HCT116 (cell line): Measurements from ENCODE around the gene OST4. TPM values are rescaled to one million over a fixed set of nuclear protein-coding genes. Genes with fewer than 3 reads are reported as not detected.

Experiments
- ATAC-seq: fragments of 200-7000 bp; cut with Tn5 transposase; 2 replicates; pipeline ENCODE4 v1.9.1; 2020; ENCODE audit warnings: mild to moderate bottlenecking, moderate library complexity
- BruUV-seq: library from RNA; stranded (reverse); fragments of 400-500 nt; replicated peaks from 2 replicates; lab custom pipeline; 2021; lab: Mats Ljungman, UMichigan
- CTCF ChIA-PET: fragments of 300-600 bp; sonication (Branson Sonifier 250); formaldehyde crosslinking; loops from one replicate; lab custom pipeline; 2021; ENCODE audit warnings: antibody characterized with exemption; lab: Charles Lee
- POLR2A ChIA-PET: fragments of 300-600, 350-600 bp; sonication (Branson Sonifier 250); formaldehyde crosslinking; loops from one replicate; lab custom pipeline; 2021; ENCODE audit warnings: antibody characterized with exemption; lab: Charles Lee
- RAD21 ChIA-PET, 2 experiments: fragments of 300-600 bp; sonication (Branson Sonifier 250); formaldehyde crosslinking; loops; one replicate each; lab custom pipeline; 2023; ENCODE audit warnings: low total read pairs in 2 of 2; ENCODE audit not compliant: uncharacterized antibody in 2 of 2, unreplicated experiment in 2 of 2, low non-redundant PET in 1 of 2; lab: Charles Lee
- DNase-seq: peaks from one replicate; pipeline ENCODE4 v3.0.0-alpha.2; 2010; ENCODE audit warnings: low read depth, low spot score
- H2AFZ ChIP-seq: fragments of 200-600 bp; shearing (Covaris generic), sonication (generic); 2 replicates; pipeline ENCODE4 v1.6.1; 2017; ENCODE audit warnings: low read depth, mixed run types, mixed read lengths, antibody characterized with exemption, low read length; ENCODE audit not compliant: poor library complexity, severe bottlenecking
- H3K27ac ChIP-seq: 2 replicates; pipeline ENCODE4 v1.5.1; 2012; ENCODE audit warnings: low read depth, low read length
- H3K27me3 ChIP-seq: fragments of 200-600 bp; sonication (generic); 2 replicates; pipeline ENCODE4 v1.6.1; 2016; ENCODE audit warnings: mixed run types, low read length, mixed read lengths; ENCODE audit not compliant: insufficient read depth
- H3K36me3 ChIP-seq, 2 experiments: fragments of 200-500 bp in 1 of 2; fragments of 200-600 bp in 1 of 2; sonication (Bioruptor generic) in 1 of 2; sonication (generic) in 1 of 2; 2 replicates each; pipeline versions ENCODE4 v1.5.1 to v1.6.1; 2014 to 2016; ENCODE audit warnings: low read length in 2 of 2, inconsistent platforms in 1 of 2, mixed read lengths in 1 of 2, mixed run types in 1 of 2; ENCODE audit not compliant: insufficient read depth in 2 of 2, control insufficient read depth in 1 of 2
- H3K4me1 ChIP-seq, 2 experiments: fragments of 200-600 bp in 1 of 2; sonication (generic) in 1 of 2; 2 replicates each; pipeline versions ENCODE4 v1.5.1 to v1.6.1; 2012 to 2017; ENCODE audit warnings: low read length in 2 of 2, inconsistent platforms in 1 of 2, mild to moderate bottlenecking in 1 of 2, mixed read lengths in 1 of 2, mixed run types in 1 of 2, moderate library complexity in 1 of 2; ENCODE audit not compliant: insufficient read depth in 2 of 2, control insufficient read depth in 1 of 2
- H3K4me2 ChIP-seq: fragments of 200-600 bp; sonication (generic); 2 replicates; pipeline ENCODE4 v1.6.1; 2017; ENCODE audit warnings: mixed run types, low read length, mixed read lengths
- H3K4me3 ChIP-seq, 2 experiments: fragments of 200-600 bp in 1 of 2; sonication (generic) in 1 of 2; replicated peaks in 1 of 2; 2 replicates each; pipeline ENCODE4 v1.5.1; 2011 to 2016; ENCODE audit warnings: low read length in 2 of 2, control low read depth in 1 of 2, low read depth in 1 of 2, mild to moderate bottlenecking in 1 of 2, mixed read lengths in 1 of 2, mixed run types in 1 of 2
- H3K79me2 ChIP-seq: fragments of 200-600 bp; sonication (generic); 2 replicates; pipeline ENCODE4 v1.6.1; 2017; ENCODE audit warnings: mild to moderate bottlenecking, mixed run types, low read length, moderate library complexity, mixed read lengths; ENCODE audit not compliant: insufficient read depth
- H3K9ac ChIP-seq: fragments of 200-600 bp; sonication (generic); 2 replicates; pipeline ENCODE4 v1.6.1; 2016; ENCODE audit warnings: low read length, mixed read lengths
- H3K9me2 ChIP-seq: fragments of 200-600 bp; sonication (generic), shearing (Covaris generic); 2 replicates; pipeline ENCODE4 v1.6.1; 2017; ENCODE audit warnings: mixed run types, mild to moderate bottlenecking, moderate library complexity; ENCODE audit not compliant: insufficient read depth
- H3K9me3 ChIP-seq, 2 experiments: fragments of 200-500 bp in 1 of 2; fragments of 200-600 bp in 1 of 2; sonication (Bioruptor generic) in 1 of 2; sonication (generic) in 1 of 2; 2 replicates each; pipeline ENCODE4 v1.6.1; 2014 to 2017; ENCODE audit warnings: low read length in 2 of 2, mixed read lengths in 2 of 2, inconsistent platforms in 1 of 2, low read depth in 1 of 2, mild to moderate bottlenecking in 1 of 2, mixed run types in 1 of 2, moderate library complexity in 1 of 2; ENCODE audit not compliant: control insufficient read depth in 1 of 2, insufficient read depth in 1 of 2
- H4K20me1 ChIP-seq: fragments of 200-600 bp; sonication (generic), shearing (Covaris generic); 2 replicates; pipeline ENCODE4 v1.6.1; 2017; ENCODE audit warnings: mixed run types, mild to moderate bottlenecking, moderate library complexity; ENCODE audit not compliant: insufficient read depth
- CEBPB ChIP-seq: IDR thresholded peaks from 2 replicates; pipeline ENCODE4 v1.6.1; 2012; ENCODE audit warnings: low read depth
- POLR2A ChIP-seq: IDR thresholded peaks from 2 replicates; pipeline ENCODE4 v1.7.0; 2011; ENCODE audit warnings: borderline replicate concordance; ENCODE audit not compliant: insufficient read depth, insufficient read length; ENCODE audit errors: extremely low read depth
- POLR2AphosphoS5 ChIP-seq: IDR thresholded peaks from 2 replicates; pipeline ENCODE4 v1.6.1; 2011; ENCODE audit warnings: mild to moderate bottlenecking, low read depth, low read length, moderate library complexity
- ZFX ChIP-seq: fragments of 450-650 bp; IDR thresholded peaks from 2 replicates; pipeline ENCODE4 v1.6.1; 2017
- intact Hi-C: fragments of 100-400 bp; cut with micrococcal nuclease; formaldehyde crosslinking; loops from 2 replicates; pipeline ENCODE4 v1.10.0; 2022
- total RNA-seq: library from RNA; stranded (reverse); gene quantifications from one replicate; pipeline ENCODE4 v1.2.1, GENCODE V29; 2021; ENCODE audit not compliant: unreplicated experiment
- TF ChIP-seq, protein P1 (sequence below), 3 experiments: fragments of 200-600 bp in 1 of 3; sonication (generic) in 1 of 3; IDR thresholded peaks in 2 of 3; conservative IDR thresholded peaks in 1 of 3; 2 replicates each; pipeline ENCODE4 v1.5.1; 2012 to 2017; ENCODE audit warnings: low read depth in 2 of 3, low read length in 2 of 3, antibody characterized with exemption in 1 of 3, borderline replicate concordance in 1 of 3, control low read depth in 1 of 3, mild to moderate bottlenecking in 1 of 3, mixed read lengths in 1 of 3, mixed run types in 1 of 3, moderate library complexity in 1 of 3; ENCODE audit not compliant: insufficient read depth in 1 of 3
- TF ChIP-seq, protein P2 (sequence below): IDR thresholded peaks from 2 replicates; pipeline ENCODE4 v1.6.1; 2011; ENCODE audit warnings: mild to moderate bottlenecking, low read length, moderate library complexity; ENCODE audit not compliant: insufficient replicate concordance; ENCODE audit errors: extremely low read depth

OST4 gene
- total RNA-seq, 1 experiment from 2014 or later = 187 TPM

DNA sequence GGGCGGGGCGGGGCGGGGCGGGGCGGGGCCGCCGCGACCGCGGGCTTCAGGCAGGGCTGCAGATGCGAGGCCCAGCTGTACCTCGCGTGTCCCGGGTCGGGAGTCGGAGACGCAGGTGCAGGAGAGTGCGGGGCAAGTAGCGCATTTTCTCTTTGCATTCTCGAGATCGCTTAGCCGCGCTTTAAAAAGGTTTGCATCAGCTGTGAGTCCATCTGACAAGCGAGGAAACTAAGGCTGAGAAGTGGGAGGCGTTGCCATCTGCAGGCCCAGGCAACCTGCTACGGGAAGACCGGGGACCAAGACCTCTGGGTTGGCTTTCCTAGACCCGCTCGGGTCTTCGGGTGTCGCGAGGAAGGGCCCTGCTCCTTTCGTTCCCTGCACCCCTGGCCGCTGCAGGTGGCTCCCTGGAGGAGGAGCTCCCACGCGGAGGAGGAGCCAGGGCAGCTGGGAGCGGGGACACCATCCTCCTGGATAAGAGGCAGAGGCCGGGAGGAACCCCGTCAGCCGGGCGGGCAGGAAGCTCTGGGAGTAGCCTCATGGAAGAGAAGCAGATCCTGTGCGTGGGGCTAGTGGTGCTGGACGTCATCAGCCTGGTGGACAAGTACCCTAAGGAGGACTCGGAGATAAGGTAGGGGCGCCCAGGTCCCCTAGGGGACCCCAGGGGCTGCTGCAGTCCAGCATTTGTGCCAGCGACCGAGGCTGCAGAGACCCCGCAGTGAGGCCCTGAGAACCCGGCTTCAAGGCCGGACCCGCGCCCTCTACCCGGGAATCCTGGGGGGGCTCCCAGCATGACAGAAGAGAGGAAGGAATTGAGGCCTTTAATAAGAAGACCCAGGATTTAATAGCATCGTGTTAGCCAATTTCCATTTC, 15.5 kb upstream of the OST4 start, which contains the start of gene KHK:
KHK (plus strand) TSS at position 49 of the 870 bp plus-strand sequence; CDS start at position 537, 488 bp downstream.
- peak within 1 kb of the TSS; percentile 57 to 61 for H3K4me3 ChIP-seq
- H3K36me3 ChIP-seq = no peaks in the 10 kb centered on the region
- intact Hi-C loops = loop anchor here (2.0 kb wide), 1 partner anchor 240 kb away; no protein-coding TSS in a partner anchor
- no peak for TF ChIP-seq CEBPB
- TF ChIP-seq POLR2AphosphoS5 = 0 out of 2 replicates have a peak, but pooled peaks have one; percentile 0
- no TSS peak for BruUV-seq
- H3K9ac ChIP-seq = peak within 1 kb of the TSS; percentile 79
- H3K9me3 ChIP-seq = no peaks in the 10 kb centered on the region
- H3K79me2 ChIP-seq = no peaks in the 10 kb centered on the region
- no peaks in the 10 kb centered on the region for H3K9me2 ChIP-seq
- H3K27me3 ChIP-seq = no peaks in the 10 kb centered on the region
- ChIA-PET CTCF (interaction anchor here (0.6 to 2.6 kb wide), 11 partner anchors 13 to 241 kb away, joined by 3 to 14 read pairs (median 4); partner anchors contain the start of gene OST4), RAD21 (no interaction called here), POLR2A (interaction anchor here (0.7 to 1.0 kb wide), 2 partner anchors 20 to 36 kb away, joined by 3 read pairs; no protein-coding TSS in a partner anchor)
- H3K27ac ChIP-seq = peak within 1 kb of the TSS; percentile 77
- DNase-seq (no peak), ATAC-seq (peak; percentile 68)
- peak within 1 kb of the TSS; percentile 98 for H3K4me2 ChIP-seq
- H4K20me1 ChIP-seq = no peaks in the 10 kb centered on the region
- H2AFZ ChIP-seq = peak within 1 kb of the TSS; percentile 70
- peaks cover 6 to 28% of the 10 kb centered on the region in 2 experiments for H3K4me1 ChIP-seq

DNA sequence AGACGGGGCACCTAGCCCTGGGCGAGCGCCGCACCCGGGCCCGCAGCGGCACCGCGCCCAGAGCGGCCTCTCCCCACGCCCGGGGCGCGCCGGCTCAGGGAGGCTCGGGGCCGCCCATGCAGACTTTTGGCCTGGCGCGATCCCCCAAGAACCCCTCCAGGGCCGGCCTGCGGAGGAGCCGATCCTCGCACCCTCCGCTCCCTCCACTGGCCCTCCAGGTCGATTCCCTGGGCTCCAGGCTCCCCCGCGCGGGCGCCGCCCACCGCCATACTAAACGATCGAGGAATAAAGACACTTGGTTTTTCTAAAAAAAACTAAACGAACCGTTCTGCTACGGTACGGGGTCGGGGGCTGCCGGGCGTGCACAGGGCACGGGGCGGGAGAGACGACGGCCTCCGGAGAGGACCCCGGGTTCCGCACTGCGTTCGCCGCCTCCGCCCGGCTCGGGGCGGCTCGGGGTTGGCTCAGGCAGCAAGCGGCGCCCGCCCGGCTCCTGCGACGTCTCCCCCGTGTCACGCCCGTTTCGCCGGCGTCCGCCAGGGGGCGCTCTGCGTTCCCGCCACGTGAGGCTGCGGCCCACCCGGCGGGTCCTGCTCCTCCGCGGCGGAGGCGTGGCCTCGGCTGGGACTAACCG, 14.8 kb upstream of the OST4 start:
- H3K4me1 ChIP-seq = peaks cover 13 to 35% of the 10 kb centered on the region in 2 experiments
- no peaks in the 10 kb centered on the region for H4K20me1 ChIP-seq
- ATAC-seq (peak; percentile 85), DNase-seq (peak; percentile 77)
- peak overlapping the region; percentile 77 for H3K27ac ChIP-seq
- H3K9ac ChIP-seq = peak overlapping the region; percentile 79
- H3K9me2 ChIP-seq = no peaks in the 10 kb centered on the region
- no peaks in the 10 kb centered on the region for H3K36me3 ChIP-seq
- POLR2A ChIA-PET = interaction anchor here (1.0 kb wide), 1 partner anchor 36 kb away, joined by 3 read pairs; no protein-coding TSS in a partner anchor
- H3K4me3 ChIP-seq = peak overlapping the region; percentile 57 to 61
- CTCF ChIA-PET = interaction anchor here (0.9 to 3.1 kb wide), 9 partner anchors 14 to 193 kb away, joined by 3 to 15 read pairs (median 4); partner anchors contain the start of gene OST4
- RAD21 ChIA-PET = no interaction called here
- BruUV-seq = no TSS peak
- peak overlapping the region; percentile 54 for H2AFZ ChIP-seq
- intact Hi-C loops = loop anchor here (2.0 kb wide), 1 partner anchor 239 kb away; no protein-coding TSS in a partner anchor
- no peaks in the 10 kb centered on the region for H3K27me3 ChIP-seq
- peak overlapping the region; percentile 98 for H3K4me2 ChIP-seq
- H3K79me2 ChIP-seq = no peaks in the 10 kb centered on the region
- TF ChIP-seq POLR2AphosphoS5 (peak; percentile 73), CEBPB (no peak), ZFX (peak; percentile 81; the same call in 1 of the 2 replicates), POLR2A (peak; percentile 32)
- TF ChIP-seq, protein P1, sequence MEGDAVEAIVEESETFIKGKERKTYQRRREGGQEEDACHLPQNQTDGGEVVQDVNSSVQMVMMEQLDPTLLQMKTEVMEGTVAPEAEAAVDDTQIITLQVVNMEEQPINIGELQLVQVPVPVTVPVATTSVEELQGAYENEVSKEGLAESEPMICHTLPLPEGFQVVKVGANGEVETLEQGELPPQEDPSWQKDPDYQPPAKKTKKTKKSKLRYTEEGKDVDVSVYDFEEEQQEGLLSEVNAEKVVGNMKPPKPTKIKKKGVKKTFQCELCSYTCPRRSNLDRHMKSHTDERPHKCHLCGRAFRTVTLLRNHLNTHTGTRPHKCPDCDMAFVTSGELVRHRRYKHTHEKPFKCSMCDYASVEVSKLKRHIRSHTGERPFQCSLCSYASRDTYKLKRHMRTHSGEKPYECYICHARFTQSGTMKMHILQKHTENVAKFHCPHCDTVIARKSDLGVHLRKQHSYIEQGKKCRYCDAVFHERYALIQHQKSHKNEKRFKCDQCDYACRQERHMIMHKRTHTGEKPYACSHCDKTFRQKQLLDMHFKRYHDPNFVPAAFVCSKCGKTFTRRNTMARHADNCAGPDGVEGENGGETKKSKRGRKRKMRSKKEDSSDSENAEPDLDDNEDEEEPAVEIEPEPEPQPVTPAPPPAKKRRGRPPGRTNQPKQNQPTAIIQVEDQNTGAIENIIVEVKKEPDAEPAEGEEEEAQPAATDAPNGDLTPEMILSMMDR (IDR thresholded peaks at IDR 0.05 in 2 of 3, conservative IDR thresholded peaks at IDR 0.05 in 1 of 3; ENCODE audit: borderline replicate concordance in 1 of 3, insufficient read depth in 1 of 3, low read depth in 2 of 3, low read length in 2 of 3) = peak in 2 of 3 experiments; percentile 53 to 73; a peak in 4 of 6 replicates
- TF ChIP-seq, protein P2, sequence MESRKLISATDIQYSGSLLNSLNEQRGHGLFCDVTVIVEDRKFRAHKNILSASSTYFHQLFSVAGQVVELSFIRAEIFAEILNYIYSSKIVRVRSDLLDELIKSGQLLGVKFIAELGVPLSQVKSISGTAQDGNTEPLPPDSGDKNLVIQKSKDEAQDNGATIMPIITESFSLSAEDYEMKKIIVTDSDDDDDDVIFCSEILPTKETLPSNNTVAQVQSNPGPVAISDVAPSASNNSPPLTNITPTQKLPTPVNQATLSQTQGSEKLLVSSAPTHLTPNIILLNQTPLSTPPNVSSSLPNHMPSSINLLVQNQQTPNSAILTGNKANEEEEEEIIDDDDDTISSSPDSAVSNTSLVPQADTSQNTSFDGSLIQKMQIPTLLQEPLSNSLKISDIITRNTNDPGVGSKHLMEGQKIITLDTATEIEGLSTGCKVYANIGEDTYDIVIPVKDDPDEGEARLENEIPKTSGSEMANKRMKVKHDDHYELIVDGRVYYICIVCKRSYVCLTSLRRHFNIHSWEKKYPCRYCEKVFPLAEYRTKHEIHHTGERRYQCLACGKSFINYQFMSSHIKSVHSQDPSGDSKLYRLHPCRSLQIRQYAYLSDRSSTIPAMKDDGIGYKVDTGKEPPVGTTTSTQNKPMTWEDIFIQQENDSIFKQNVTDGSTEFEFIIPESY = no peak
- TF ChIP-seq, all 23 proteins: peak for 4
- H3K9me3 ChIP-seq = no peaks in the 10 kb centered on the region
